Measurements from ENCODE around the gene SERPING1.

SERPING1 gene

DNA sequence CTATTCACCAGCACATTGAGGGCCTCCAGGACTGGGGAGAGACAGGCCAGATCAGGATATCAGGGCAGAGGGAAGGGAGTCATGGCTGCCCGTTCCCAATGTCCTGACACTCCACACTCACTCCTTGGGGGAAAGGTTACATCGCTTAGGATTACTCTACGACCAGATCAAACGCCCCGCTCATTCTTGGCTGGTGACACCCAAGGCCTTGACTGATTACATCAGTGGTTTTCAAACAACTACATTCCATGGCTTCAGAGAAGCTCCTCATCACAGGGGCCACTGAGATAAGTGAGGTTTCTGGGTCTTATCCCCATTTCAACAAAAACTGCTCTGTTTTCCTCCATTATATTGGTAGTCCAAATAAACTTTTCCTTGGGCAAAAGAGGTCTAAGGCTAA lies 45.0 kb upstream of the SERPING1 start:
- TF ChIP-seq TAF1 (IDR thresholded peaks at IDR 0.05; ENCODE audit: borderline replicate concordance, insufficient read depth, low read length) (no peak), FOXP2 (optimal IDR thresholded peaks at IDR 0.05; ENCODE audit: borderline replicate concordance, extremely low read depth, extremely low read length, insufficient read depth) (no peak), POLR2AphosphoS5 (IDR thresholded peaks at IDR 0.05; ENCODE audit: low read depth, low read length) (no peak), REST (IDR thresholded peaks at IDR 0.05; ENCODE audit: insufficient read depth in 1 of 2, low read depth in 2 of 2, low read length in 2 of 2) (no peak), SIN3A (IDR thresholded peaks at IDR 0.05; ENCODE audit: borderline replicate concordance, insufficient read depth, low read length) (no peak)

DNA sequence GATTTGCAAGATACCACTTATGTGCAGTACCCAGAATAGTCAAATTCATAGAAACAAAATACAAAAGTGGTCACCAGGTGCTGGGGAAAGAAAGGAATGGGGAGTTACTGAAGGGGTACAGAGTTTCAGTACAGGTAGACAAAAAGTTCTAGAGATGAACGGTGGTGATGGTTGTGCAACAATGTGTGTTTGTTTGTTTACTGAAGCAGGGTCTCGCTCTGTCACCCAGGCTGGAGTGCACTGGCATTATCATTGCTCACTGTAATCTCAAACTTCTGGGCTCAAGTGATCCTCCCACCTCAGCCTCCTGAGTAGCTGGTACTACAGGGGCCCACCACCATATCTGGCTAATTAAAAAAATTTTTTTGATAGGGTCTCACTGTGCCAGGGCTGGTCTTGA lies 42.1 kb upstream of the SERPING1 start:
- no peak for TF ChIP-seq TAF1 (IDR thresholded peaks at IDR 0.05; ENCODE audit: borderline replicate concordance, insufficient read depth, low read length)
- no peak for TF ChIP-seq POLR2AphosphoS5 (IDR thresholded peaks at IDR 0.05; ENCODE audit: low read depth, low read length)
- no peak for TF ChIP-seq FOXP2 (optimal IDR thresholded peaks at IDR 0.05; ENCODE audit: borderline replicate concordance, extremely low read depth, extremely low read length, insufficient read depth)
- no peak for TF ChIP-seq SIN3A (IDR thresholded peaks at IDR 0.05; ENCODE audit: borderline replicate concordance, insufficient read depth, low read length)
- TF ChIP-seq REST (IDR thresholded peaks at IDR 0.05; ENCODE audit: insufficient read depth in 1 of 2, low read depth in 2 of 2, low read length in 2 of 2): no peak

GRCh38 chr11:57556041-57556440 lies 41.4 kb upstream of the SERPING1 start:
- TF ChIP-seq SIN3A (IDR thresholded peaks at IDR 0.05; ENCODE audit: borderline replicate concordance, insufficient read depth, low read length) (no peak), FOXP2 (optimal IDR thresholded peaks at IDR 0.05; ENCODE audit: borderline replicate concordance, extremely low read depth, extremely low read length, insufficient read depth) (no peak), REST (IDR thresholded peaks at IDR 0.05; ENCODE audit: insufficient read depth in 1 of 2, low read depth in 2 of 2, low read length in 2 of 2) (no peak), TAF1 (IDR thresholded peaks at IDR 0.05; ENCODE audit: borderline replicate concordance, insufficient read depth, low read length) (no peak), POLR2AphosphoS5 (IDR thresholded peaks at IDR 0.05; ENCODE audit: low read depth, low read length) (no peak)

DNA sequence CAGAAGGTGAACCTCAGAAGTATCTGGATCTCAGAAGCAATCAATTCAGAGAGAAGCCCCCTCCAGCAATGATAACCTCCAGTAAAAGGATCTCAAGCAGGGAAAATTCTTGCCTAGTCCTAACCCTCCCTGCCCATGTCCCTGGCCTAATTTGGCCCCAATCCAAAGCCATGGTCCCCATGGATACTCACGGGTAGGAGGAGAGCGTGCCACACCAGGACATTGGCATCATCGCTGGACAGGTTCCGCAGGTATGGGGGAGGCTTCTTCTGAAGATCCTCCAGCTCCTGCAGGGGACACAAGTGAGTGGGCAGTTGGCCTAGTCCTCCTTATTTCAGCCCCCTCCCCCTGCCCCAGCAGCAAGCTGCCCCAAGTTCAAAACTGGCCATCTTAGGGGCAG lies 37.3 kb upstream of the SERPING1 start:
- TF ChIP-seq FOXP2 (optimal IDR thresholded peaks at IDR 0.05; ENCODE audit: borderline replicate concordance, extremely low read depth, extremely low read length, insufficient read depth): no peak
- TF ChIP-seq REST (IDR thresholded peaks at IDR 0.05; ENCODE audit: insufficient read depth in 1 of 2, low read depth in 2 of 2, low read length in 2 of 2): no peak
- no peak for TF ChIP-seq SIN3A (IDR thresholded peaks at IDR 0.05; ENCODE audit: borderline replicate concordance, insufficient read depth, low read length)
- no peak for TF ChIP-seq POLR2AphosphoS5 (IDR thresholded peaks at IDR 0.05; ENCODE audit: low read depth, low read length)
- no peak for TF ChIP-seq TAF1 (IDR thresholded peaks at IDR 0.05; ENCODE audit: borderline replicate concordance, insufficient read depth, low read length)

- TF ChIP-seq TAF1 (IDR thresholded peaks at IDR 0.05; ENCODE audit: borderline replicate concordance, insufficient read depth, low read length) (no peak), FOXP2 (optimal IDR thresholded peaks at IDR 0.05; ENCODE audit: borderline replicate concordance, extremely low read depth, extremely low read length, insufficient read depth) (no peak), SIN3A (IDR thresholded peaks at IDR 0.05; ENCODE audit: borderline replicate concordance, insufficient read depth, low read length) (no peak), POLR2AphosphoS5 (IDR thresholded peaks at IDR 0.05; ENCODE audit: low read depth, low read length) (no peak), REST (IDR thresholded peaks at IDR 0.05; ENCODE audit: insufficient read depth in 1 of 2, low read depth in 2 of 2, low read length in 2 of 2) (no peak)
Observed at GRCh38 chr11:57562596-57562995, 34.9 kb upstream of the SERPING1 start.

Measured in PFSK-1 (cell line).